ENCODE data around the gene OGFR.

The OGFR gene

DNA sequence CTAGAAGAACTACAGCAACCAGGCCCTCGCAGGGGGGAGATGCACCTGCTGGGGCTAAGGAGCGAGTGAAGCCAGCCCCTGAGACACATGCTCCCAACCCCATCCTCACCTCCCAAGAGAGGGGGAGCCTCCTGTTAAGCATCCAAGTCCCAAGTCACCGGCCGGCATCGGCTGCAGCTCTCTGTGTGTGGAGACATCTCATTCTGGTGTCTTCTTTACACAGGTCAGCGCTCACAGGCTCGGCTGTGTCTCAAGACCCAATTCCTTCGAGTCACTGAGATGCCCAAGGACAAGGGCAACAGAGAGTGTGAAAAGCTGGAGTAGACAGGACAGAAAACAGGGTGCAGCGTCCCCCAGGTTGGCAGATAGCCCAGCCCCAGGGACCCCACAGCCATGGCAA is 29.4 kb upstream of the OGFR start:
- Histone ChIP-seq H3K27ac (ENCODE audit: low read depth, low read length) (no peak overlapping the region), H3K4me2 (ENCODE audit: low read length) (no peak overlapping the region), H3K36me3 (ENCODE audit: control insufficient read depth, low read length) (no peaks in the 10 kb centered on the region)

DNA sequence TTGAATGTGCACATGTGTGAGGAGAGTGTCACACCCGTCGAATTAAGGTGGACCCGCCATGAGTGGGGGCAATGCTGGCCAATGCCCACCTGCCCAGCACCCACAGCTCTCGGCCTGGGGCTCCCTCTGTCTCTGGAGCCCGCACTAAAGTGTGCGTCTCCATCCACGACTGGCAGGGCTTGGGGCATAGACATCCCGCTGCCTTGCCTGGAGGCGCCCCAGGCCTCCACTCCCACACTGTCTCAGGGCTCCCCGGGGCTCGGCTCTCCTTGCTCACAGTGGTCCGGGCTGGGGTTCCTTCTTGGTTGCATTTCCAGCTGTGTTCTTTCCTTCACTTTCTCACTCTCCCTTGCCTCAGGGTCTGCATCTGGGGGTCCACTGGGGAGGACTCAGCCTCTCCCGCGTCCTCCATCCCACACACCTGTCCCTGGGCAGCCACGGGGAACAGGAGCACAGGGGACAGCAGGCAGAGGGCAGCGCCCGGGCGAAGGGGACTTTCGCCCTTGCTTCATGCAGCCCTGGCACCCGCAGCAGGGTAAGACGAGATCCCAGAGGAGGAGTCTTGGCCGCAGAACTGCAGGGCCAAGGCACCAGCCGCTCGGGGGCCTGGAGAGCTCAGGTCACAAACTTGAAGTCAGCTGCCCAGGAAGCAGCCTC is 28.5 kb upstream of the OGFR start:
- Histone ChIP-seq H3K79me2 (ENCODE audit: control insufficient read depth, low read length) (no peaks in the 10 kb centered on the region), H3K4me1 (ENCODE audit: control insufficient read depth, low read length) (peaks cover 25% of the 10 kb centered on the region), H3K36me3 (ENCODE audit: control insufficient read depth, low read length) (no peaks in the 10 kb centered on the region), H3K27ac (ENCODE audit: low read depth, low read length) (peak overlapping the region; percentile 37), H3K4me2 (ENCODE audit: low read length) (peak overlapping the region; percentile 68), H4K20me1 (ENCODE audit: control insufficient read depth, insufficient read depth, low read depth, low read length) (no peaks in the 10 kb centered on the region), H3K27me3 (ENCODE audit: control insufficient read depth, low read length) (no peaks in the 10 kb centered on the region), H3K4me3 (ENCODE audit: low read length) (peak overlapping the region; percentile 58), H3K9me3 (ENCODE audit: control insufficient read depth, insufficient read depth, low read length) (no peaks in the 10 kb centered on the region), H3K9me2 (replicated peaks; ENCODE audit: control insufficient read depth, low read length) (no peaks in the 10 kb centered on the region), H3F3A (ENCODE audit: control insufficient read depth, insufficient read depth) (no peaks in the 10 kb centered on the region)
- no peak for TF ChIP-seq EZH2phosphoT487 (IDR thresholded peaks at IDR 0.05; ENCODE audit: borderline replicate concordance, low read length)
- TF ChIP-seq, protein P1, sequence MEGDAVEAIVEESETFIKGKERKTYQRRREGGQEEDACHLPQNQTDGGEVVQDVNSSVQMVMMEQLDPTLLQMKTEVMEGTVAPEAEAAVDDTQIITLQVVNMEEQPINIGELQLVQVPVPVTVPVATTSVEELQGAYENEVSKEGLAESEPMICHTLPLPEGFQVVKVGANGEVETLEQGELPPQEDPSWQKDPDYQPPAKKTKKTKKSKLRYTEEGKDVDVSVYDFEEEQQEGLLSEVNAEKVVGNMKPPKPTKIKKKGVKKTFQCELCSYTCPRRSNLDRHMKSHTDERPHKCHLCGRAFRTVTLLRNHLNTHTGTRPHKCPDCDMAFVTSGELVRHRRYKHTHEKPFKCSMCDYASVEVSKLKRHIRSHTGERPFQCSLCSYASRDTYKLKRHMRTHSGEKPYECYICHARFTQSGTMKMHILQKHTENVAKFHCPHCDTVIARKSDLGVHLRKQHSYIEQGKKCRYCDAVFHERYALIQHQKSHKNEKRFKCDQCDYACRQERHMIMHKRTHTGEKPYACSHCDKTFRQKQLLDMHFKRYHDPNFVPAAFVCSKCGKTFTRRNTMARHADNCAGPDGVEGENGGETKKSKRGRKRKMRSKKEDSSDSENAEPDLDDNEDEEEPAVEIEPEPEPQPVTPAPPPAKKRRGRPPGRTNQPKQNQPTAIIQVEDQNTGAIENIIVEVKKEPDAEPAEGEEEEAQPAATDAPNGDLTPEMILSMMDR (IDR thresholded peaks at IDR 0.05; ENCODE audit: low read depth, low read length, poor library complexity, severe bottlenecking) = no peak

More for the DNA sequence above, 29.4 kb upstream of the OGFR start:
- H3K4me3 ChIP-seq (ENCODE audit: low read length) = no peak overlapping the region
- no peaks in the 10 kb centered on the region for H3K27me3 ChIP-seq (ENCODE audit: control insufficient read depth, low read length)
- peaks cover 25% of the 10 kb centered on the region for H3K4me1 ChIP-seq (ENCODE audit: control insufficient read depth, low read length)
- no peaks in the 10 kb centered on the region for H4K20me1 ChIP-seq (ENCODE audit: control insufficient read depth, insufficient read depth, low read depth, low read length)
- H3F3A ChIP-seq (ENCODE audit: control insufficient read depth, insufficient read depth) = no peaks in the 10 kb centered on the region
- TF ChIP-seq EZH2phosphoT487 (IDR thresholded peaks at IDR 0.05; ENCODE audit: borderline replicate concordance, low read length) = no peak
- TF ChIP-seq, protein P1 (IDR thresholded peaks at IDR 0.05; ENCODE audit: low read depth, low read length, poor library complexity, severe bottlenecking) = no peak
- H3K9me3 ChIP-seq (ENCODE audit: control insufficient read depth, insufficient read depth, low read length) = no peaks in the 10 kb centered on the region
- no peaks in the 10 kb centered on the region for H3K9me2 ChIP-seq (replicated peaks; ENCODE audit: control insufficient read depth, low read length)
- no peaks in the 10 kb centered on the region for H3K79me2 ChIP-seq (ENCODE audit: control insufficient read depth, low read length)

DNA sequence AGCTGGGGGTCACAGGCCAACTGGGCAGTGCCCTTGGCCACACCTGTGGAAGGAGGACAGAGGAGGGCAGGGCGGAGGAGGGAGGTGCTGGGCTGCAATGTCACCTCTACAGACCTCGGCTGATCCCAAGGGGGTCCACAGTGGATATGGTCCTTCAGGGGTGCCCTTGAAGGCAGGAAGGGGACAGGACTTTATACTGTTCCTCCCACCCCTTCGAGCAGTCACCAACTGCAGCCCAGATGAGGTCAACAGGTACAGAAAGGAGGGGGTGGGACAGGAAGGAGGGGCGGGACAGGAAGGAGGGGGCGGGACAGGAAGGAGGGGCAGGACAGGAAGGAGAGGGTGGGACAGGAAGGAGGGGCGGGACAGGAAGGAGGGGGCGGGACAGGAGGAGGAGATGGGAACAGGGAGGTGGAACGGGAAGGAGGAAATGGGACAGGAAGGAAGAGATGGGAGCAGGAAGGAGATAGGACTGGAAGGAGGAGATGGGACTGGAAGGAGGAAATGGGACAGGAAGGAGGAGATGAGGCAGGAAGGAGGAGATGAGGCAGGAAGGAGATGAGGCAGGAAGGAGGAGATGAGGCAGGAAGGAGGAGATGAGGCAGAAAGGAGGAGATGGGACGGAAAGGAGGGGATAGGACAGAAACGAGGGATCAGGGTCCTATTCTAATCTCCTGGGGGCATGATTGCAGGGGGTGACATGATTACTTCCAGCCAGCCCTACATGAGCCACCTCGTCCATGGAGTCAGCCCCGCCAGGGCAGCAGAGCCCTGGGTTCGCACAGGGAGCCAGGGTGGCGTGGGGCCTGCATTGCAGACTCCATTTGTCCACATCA is 27.7 kb upstream of the OGFR start:
- Histone ChIP-seq H3K79me2 (ENCODE audit: control insufficient read depth, low read length) (no peaks in the 10 kb centered on the region), H3K4me1 (ENCODE audit: control insufficient read depth, low read length) (peaks cover 25% of the 10 kb centered on the region), H3K9me3 (ENCODE audit: control insufficient read depth, insufficient read depth, low read length) (no peaks in the 10 kb centered on the region), H3K27me3 (ENCODE audit: control insufficient read depth, low read length) (no peaks in the 10 kb centered on the region), H3F3A (ENCODE audit: control insufficient read depth, insufficient read depth) (no peaks in the 10 kb centered on the region), H3K9me2 (replicated peaks; ENCODE audit: control insufficient read depth, low read length) (no peaks in the 10 kb centered on the region), H3K27ac (ENCODE audit: low read depth, low read length) (peak overlapping the region; percentile 48), H3K4me2 (ENCODE audit: low read length) (peak overlapping the region; percentile 68), H3K4me3 (ENCODE audit: low read length) (peak overlapping the region; percentile 58), H4K20me1 (ENCODE audit: control insufficient read depth, insufficient read depth, low read depth, low read length) (no peaks in the 10 kb centered on the region), H3K36me3 (ENCODE audit: control insufficient read depth, low read length) (no peaks in the 10 kb centered on the region)
- no peak for TF ChIP-seq EZH2phosphoT487 (IDR thresholded peaks at IDR 0.05; ENCODE audit: borderline replicate concordance, low read length)

DNA sequence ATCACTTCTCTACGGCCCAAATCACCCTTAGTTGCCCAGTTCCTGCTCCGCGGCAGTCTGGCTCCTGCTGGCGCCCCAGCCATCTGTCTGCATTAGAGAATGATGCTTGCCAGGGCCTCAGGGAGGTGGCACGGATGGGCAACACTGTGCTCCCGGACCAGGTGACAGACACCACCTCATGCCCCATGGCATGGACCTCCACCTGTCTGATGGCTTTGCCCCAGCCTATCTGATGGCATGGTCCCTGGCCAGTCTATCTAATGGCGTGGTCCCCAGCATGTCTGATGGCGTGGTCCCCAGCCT is 27.2 kb upstream of the OGFR start:
- H3K4me2 ChIP-seq (ENCODE audit: low read length) = peak overlapping the region; percentile 68
- H3F3A ChIP-seq (ENCODE audit: control insufficient read depth, insufficient read depth) = no peaks in the 10 kb centered on the region
- no peaks in the 10 kb centered on the region for H3K36me3 ChIP-seq (ENCODE audit: control insufficient read depth, low read length)
- H3K4me3 ChIP-seq (ENCODE audit: low read length) = peak overlapping the region; percentile 43
- H3K27me3 ChIP-seq (ENCODE audit: control insufficient read depth, low read length) = no peaks in the 10 kb centered on the region
- no peaks in the 10 kb centered on the region for H4K20me1 ChIP-seq (ENCODE audit: control insufficient read depth, insufficient read depth, low read depth, low read length)
- no peaks in the 10 kb centered on the region for H3K9me2 ChIP-seq (replicated peaks; ENCODE audit: control insufficient read depth, low read length)
- peak overlapping the region; percentile 48 for H3K27ac ChIP-seq (ENCODE audit: low read depth, low read length)
- no peaks in the 10 kb centered on the region for H3K9me3 ChIP-seq (ENCODE audit: control insufficient read depth, insufficient read depth, low read length)
- TF ChIP-seq EZH2phosphoT487 (IDR thresholded peaks at IDR 0.05; ENCODE audit: borderline replicate concordance, low read length) = no peak
- TF ChIP-seq, protein P1 (IDR thresholded peaks at IDR 0.05; ENCODE audit: low read depth, low read length, poor library complexity, severe bottlenecking) = no peak
- no peaks in the 10 kb centered on the region for H3K79me2 ChIP-seq (ENCODE audit: control insufficient read depth, low read length)
- peaks cover 25% of the 10 kb centered on the region for H3K4me1 ChIP-seq (ENCODE audit: control insufficient read depth, low read length)

Data from DOHH2 (cell line).